GM06990 (cell line): ENCODE data around the gene COPRS.
"Not testable (repeated sequence)": the region's sequence is repeated elsewhere in the genome, so short reads cannot be mapped to it uniquely, and the experiment has no call there.

Experiments used
- DNase-seq: peaks from one replicate; pipeline ENCODE4 v3.0.0-alpha.2; 2011; ENCODE audit not compliant: insufficient read length; ENCODE audit errors: extremely low read depth
- H3K27me3 ChIP-seq: replicated peaks from 2 replicates; pipeline ENCODE4 v1.6.0; 2011; ENCODE audit warnings: low read length; ENCODE audit not compliant: control insufficient read depth, insufficient read depth
- H3K36me3 ChIP-seq: 2 replicates; pipeline ENCODE4 v1.5.1; 2011; ENCODE audit warnings: low read length; ENCODE audit not compliant: control insufficient read depth, insufficient read depth
- H3K4me3 ChIP-seq: replicated peaks from 2 replicates; pipeline ENCODE4 v1.5.1; 2011; ENCODE audit warnings: low read depth, mild to moderate bottlenecking, control low read depth, low read length
- CTCF ChIP-seq: IDR thresholded peaks from 2 replicates; pipeline ENCODE4 v1.5.1; 2011; ENCODE audit warnings: low read length, control low read depth, mild to moderate bottlenecking, inconsistent platforms; ENCODE audit not compliant: insufficient read depth, poor library complexity, severe bottlenecking

COPRS gene

GRCh38 chr17:31834448-31834847 is 24.6 kb downstream of the COPRS start:
- DNase-seq = peak; percentile 15
- Histone ChIP-seq H3K36me3 (no peaks in the 10 kb centered on the region), H3K27me3 (no peaks in the 10 kb centered on the region; the same call in none of the 2 replicates), H3K4me3 (no peak overlapping the region)
- no peak for TF ChIP-seq CTCF

GRCh38 chr17:31832746-31833145 is 26.3 kb downstream of the COPRS start:
- no peaks in the 10 kb centered on the region for H3K36me3 ChIP-seq
- DNase-seq = no peak
- TF ChIP-seq CTCF = no peak
- H3K4me3 ChIP-seq = no peak overlapping the region
- no peaks in the 10 kb centered on the region; the same call in 1 of the 2 replicates for H3K27me3 ChIP-seq

- Histone ChIP-seq H3K27me3 (no peaks in the 10 kb centered on the region; the same call in 1 of the 2 replicates), H3K36me3 (no peaks in the 10 kb centered on the region), H3K4me3 (no peak overlapping the region)
- no peak for TF ChIP-seq CTCF
- no peak for DNase-seq
Observed at GRCh38 chr17:31830971-31831858, 27.8 kb downstream of the COPRS start.

- DNase-seq = no peak
- no peaks in the 10 kb centered on the region for H3K27me3 ChIP-seq
- no peaks in the 10 kb centered on the region for H3K36me3 ChIP-seq
- no peak for TF ChIP-seq CTCF
- no peak overlapping the region for H3K4me3 ChIP-seq
Observed at GRCh38 chr17:31829649-31830048, 29.4 kb downstream of the COPRS start.

GRCh38 chr17:31828955-31829354 is 30.1 kb downstream of the COPRS start:
- not testable (repeated sequence) for H3K4me3 ChIP-seq, H3K27me3 ChIP-seq, H3K36me3 ChIP-seq, DNase-seq

- TF ChIP-seq CTCF = no peak
- H3K36me3 ChIP-seq = no peaks in the 10 kb centered on the region
- no peak overlapping the region for H3K4me3 ChIP-seq
- H3K27me3 ChIP-seq = no peaks in the 10 kb centered on the region
- DNase-seq = no peak
Observed at GRCh38 chr17:31825961-31826691, 32.9 kb downstream of the COPRS start.
